ENCODE measurements around the gene TEX2. TPM values are rescaled to one million over a fixed set of nuclear protein-coding genes. Genes with fewer than 3 reads are reported as not detected.
"Not testable (repeated sequence)": the region's sequence is repeated elsewhere in the genome, so short reads cannot be mapped to it uniquely, and the experiment has no call there.

TEX2 gene
- polyA plus RNA-seq, 1 donor (not counting 4 experiments of a cell fraction or from before 2014, with no cell fraction given): 44.4 TPM

- Histone ChIP-seq H3K4me2 (ENCODE audit: control insufficient read depth, extremely low read depth, insufficient read depth, low read depth, low read length) (no peak overlapping the region), H3K9me1 (ENCODE audit: control insufficient read depth, extremely low read depth, insufficient read depth, low read length) (no peaks in the 10 kb centered on the region), H2AFZ (ENCODE audit: control insufficient read depth, low read length) (no peak overlapping the region), H3K4me3 (ENCODE audit: control insufficient read depth in 2 of 3, extremely low read depth in 1 of 3, insufficient read depth in 2 of 3, low read depth in 1 of 3, low read length in 3 of 3) (no peak overlapping the region), H4K20me1 (ENCODE audit: control insufficient read depth, extremely low read depth, insufficient read depth, low read length) (no peaks in the 10 kb centered on the region), H3K27ac (ENCODE audit: control insufficient read depth, insufficient read depth, low read length) (no peak overlapping the region), H3K36me3 (ENCODE audit: control insufficient read depth in 2 of 2, extremely low read depth in 1 of 2, insufficient read depth in 2 of 2, low read length in 2 of 2) (peaks cover 16% of the 10 kb centered on the region in 2 experiments), H3K9ac (ENCODE audit: control insufficient read depth, extremely low read depth, insufficient read depth, low read length) (no peak overlapping the region), H3K9me3 (ENCODE audit: control insufficient read depth, low read depth, low read length) (no peaks in the 10 kb centered on the region), H3K79me2 (ENCODE audit: control insufficient read depth, insufficient read depth, low read length) (no peaks in the 10 kb centered on the region), H3K27me3 (ENCODE audit: control insufficient read depth, extremely low read depth, insufficient read depth, low read length) (no peaks in the 10 kb centered on the region), H3K4me1 (ENCODE audit: control insufficient read depth, extremely low read depth, insufficient read depth, low read length) (peaks cover 12% of the 10 kb centered on the region)
- DNase-seq (ENCODE audit: low read depth, low spot score) (no peak), FAIRE-seq (no peak)
- no peak for TF ChIP-seq EZH2 (IDR thresholded peaks at IDR 0.05; ENCODE audit: low read length)
- TF ChIP-seq CTCF (optimal IDR thresholded peaks at IDR 0.05 in 1 of 3, IDR thresholded peaks at IDR 0.05 in 1 of 3, conservative IDR thresholded peaks at IDR 0.05 in 1 of 3; ENCODE audit: extremely low read depth in 1 of 3, insufficient read depth in 2 of 3, low read length in 3 of 3): no peak
- dilution Hi-C loops (cut with MboI; ENCODE audit: extremely low pct_ligation_motif_present, low sequenced_read_pairs): no loop called here
Observed at GRCh38 chr17:64187093-64187895, 75.8 kb downstream of the TEX2 start.

GRCh38 chr17:64186171-64187092 is 76.6 kb downstream of the TEX2 start:
- no peak overlapping the region for H3K4me2 ChIP-seq (ENCODE audit: control insufficient read depth, extremely low read depth, insufficient read depth, low read depth, low read length)

GRCh38 chr17:64185557-64185956 is 77.5 kb downstream of the TEX2 start:
- H3K79me2 ChIP-seq (ENCODE audit: control insufficient read depth, insufficient read depth, low read length); H3K4me1 ChIP-seq (ENCODE audit: control insufficient read depth, extremely low read depth, insufficient read depth, low read length); dilution Hi-C loops (cut with MboI; ENCODE audit: extremely low pct_ligation_motif_present, low sequenced_read_pairs); H3K9me1 ChIP-seq (ENCODE audit: control insufficient read depth, extremely low read depth, insufficient read depth, low read length); H3K27me3 ChIP-seq (ENCODE audit: control insufficient read depth, extremely low read depth, insufficient read depth, low read length); H3K4me2 ChIP-seq (ENCODE audit: control insufficient read depth, extremely low read depth, insufficient read depth, low read depth, low read length); FAIRE-seq; H3K9ac ChIP-seq (ENCODE audit: control insufficient read depth, extremely low read depth, insufficient read depth, low read length); H2AFZ ChIP-seq (ENCODE audit: control insufficient read depth, low read length); DNase-seq (ENCODE audit: low read depth, low spot score); H3K27ac ChIP-seq (ENCODE audit: control insufficient read depth, insufficient read depth, low read length); H3K4me3 ChIP-seq (ENCODE audit: control insufficient read depth in 2 of 3, extremely low read depth in 1 of 3, insufficient read depth in 2 of 3, low read depth in 1 of 3, low read length in 3 of 3); H3K9me3 ChIP-seq (ENCODE audit: control insufficient read depth, low read depth, low read length); H4K20me1 ChIP-seq (ENCODE audit: control insufficient read depth, extremely low read depth, insufficient read depth, low read length): not testable (repeated sequence)
- H3K36me3 ChIP-seq (ENCODE audit: control insufficient read depth in 2 of 2, extremely low read depth in 1 of 2, insufficient read depth in 2 of 2, low read length in 2 of 2): peaks cover 13 to 18% of the 10 kb centered on the region in 2 experiments

More at GRCh38 chr17:64186171-64187092, 76.6 kb downstream of the TEX2 start:
- dilution Hi-C loops (cut with MboI; ENCODE audit: extremely low pct_ligation_motif_present, low sequenced_read_pairs): no loop called here
- H2AFZ ChIP-seq (ENCODE audit: control insufficient read depth, low read length): no peak overlapping the region
- H3K9me3 ChIP-seq (ENCODE audit: control insufficient read depth, low read depth, low read length): no peaks in the 10 kb centered on the region
- H3K27me3 ChIP-seq (ENCODE audit: control insufficient read depth, extremely low read depth, insufficient read depth, low read length): no peaks in the 10 kb centered on the region
- TF ChIP-seq CTCF (optimal IDR thresholded peaks at IDR 0.05 in 1 of 3, IDR thresholded peaks at IDR 0.05 in 1 of 3, conservative IDR thresholded peaks at IDR 0.05 in 1 of 3; ENCODE audit: extremely low read depth in 1 of 3, insufficient read depth in 2 of 3, low read length in 3 of 3): no peak
- no peak for TF ChIP-seq EZH2 (IDR thresholded peaks at IDR 0.05; ENCODE audit: low read length)
- no peaks in the 10 kb centered on the region for H4K20me1 ChIP-seq (ENCODE audit: control insufficient read depth, extremely low read depth, insufficient read depth, low read length)
- H3K27ac ChIP-seq (ENCODE audit: control insufficient read depth, insufficient read depth, low read length): no peak overlapping the region
- H3K9me1 ChIP-seq (ENCODE audit: control insufficient read depth, extremely low read depth, insufficient read depth, low read length): no peaks in the 10 kb centered on the region
- no peak for FAIRE-seq
- no peak for DNase-seq (ENCODE audit: low read depth, low spot score)
- peaks cover 13 to 16% of the 10 kb centered on the region in 2 experiments for H3K36me3 ChIP-seq (ENCODE audit: control insufficient read depth in 2 of 2, extremely low read depth in 1 of 2, insufficient read depth in 2 of 2, low read length in 2 of 2)
- no peaks in the 10 kb centered on the region for H3K79me2 ChIP-seq (ENCODE audit: control insufficient read depth, insufficient read depth, low read length)
- peaks cover 12% of the 10 kb centered on the region for H3K4me1 ChIP-seq (ENCODE audit: control insufficient read depth, extremely low read depth, insufficient read depth, low read length)
- no peak overlapping the region for H3K4me3 ChIP-seq (ENCODE audit: control insufficient read depth in 2 of 3, extremely low read depth in 1 of 3, insufficient read depth in 2 of 3, low read depth in 1 of 3, low read length in 3 of 3)
- H3K9ac ChIP-seq (ENCODE audit: control insufficient read depth, extremely low read depth, insufficient read depth, low read length): no peak overlapping the region

All from keratinocyte (primary cell).